HEK293T (cell line): Measurements from ENCODE around the gene CCDC149.

ENCODE experiments used
- CTCF ChIA-PET: fragments of 350-600 bp; formaldehyde crosslinking; extraction: SDS; loops from one replicate; lab custom pipeline; 2021; ENCODE audit warnings: antibody characterized with exemption, inconsistent platforms; lab: Yijun Ruan, JAX
- POLR2A ChIA-PET: fragments of 350-600 bp; formaldehyde crosslinking; extraction: SDS; loops from one replicate; lab custom pipeline; 2020; ENCODE audit warnings: antibody characterized with exemption, inconsistent platforms; lab: Yijun Ruan, JAX
- DNase-seq: peaks from one replicate; pipeline ENCODE4 v3.0.0; 2012; ENCODE audit warnings: mixed read lengths; ENCODE audit errors: extremely low spot score
- ARNT ChIP-seq: fragments of 450-650 bp; IDR thresholded peaks from 2 replicates; pipeline ENCODE4 v1.6.1; 2017; ENCODE audit warnings: mild to moderate bottlenecking
- BHLHE40 ChIP-seq: fragments of 450-650 bp; IDR thresholded peaks from 2 replicates; pipeline ENCODE4 v1.6.1; 2016; ENCODE audit warnings: mild to moderate bottlenecking, moderate library complexity, borderline replicate concordance
- CTBP1 ChIP-seq: fragments of 450-650 bp; IDR thresholded peaks from 2 replicates; pipeline ENCODE4 v1.6.1; 2016; ENCODE audit warnings: borderline replicate concordance
- ELF4 ChIP-seq: fragments of 450-650 bp; IDR thresholded peaks from 2 replicates; pipeline ENCODE4 v1.6.1; 2017; ENCODE audit warnings: antibody characterized with exemption
- FOXA1 ChIP-seq: fragments of 450-650 bp; IDR thresholded peaks from 2 replicates; pipeline ENCODE4 v1.6.1; 2016; ENCODE audit warnings: mild to moderate bottlenecking
- FOXK2 ChIP-seq: fragments of 450-650 bp; IDR thresholded peaks from 2 replicates; pipeline ENCODE4 v1.6.1; 2016; ENCODE audit warnings: mild to moderate bottlenecking
- FOXM1 ChIP-seq: fragments of 450-650 bp; IDR thresholded peaks from 2 replicates; pipeline ENCODE4 v1.6.1; 2017; ENCODE audit warnings: mild to moderate bottlenecking, borderline replicate concordance
- HDGF ChIP-seq: fragments of 450-650 bp; IDR thresholded peaks from 2 replicates; pipeline ENCODE4 v1.6.1; 2017; ENCODE audit warnings: antibody characterized with exemption, borderline replicate concordance
- L3MBTL2 ChIP-seq: fragments of 450-650 bp; conservative IDR thresholded peaks from 2 replicates; pipeline ENCODE4 v1.6.1; 2016; ENCODE audit warnings: mild to moderate bottlenecking
- LEF1 ChIP-seq: fragments of 450-650 bp; IDR thresholded peaks from 2 replicates; pipeline ENCODE4 v1.6.1; 2017; ENCODE audit warnings: mild to moderate bottlenecking, borderline replicate concordance
- NFRKB ChIP-seq: fragments of 450-650 bp; IDR thresholded peaks from 2 replicates; pipeline ENCODE4 v1.6.1; 2016; ENCODE audit warnings: mild to moderate bottlenecking, moderate library complexity
- SP1 ChIP-seq: fragments of 450-650 bp; IDR thresholded peaks from 2 replicates; pipeline ENCODE4 v1.6.1; 2017
- SUZ12 ChIP-seq: fragments of 450-650 bp; IDR thresholded peaks from 2 replicates; pipeline ENCODE4 v1.6.1; 2016; ENCODE audit warnings: mild to moderate bottlenecking
- TARDBP ChIP-seq: fragments of 450-650 bp; IDR thresholded peaks from 2 replicates; pipeline ENCODE4 v1.6.1; 2016
- ZNF384 ChIP-seq: fragments of 450-650 bp; IDR thresholded peaks from 2 replicates; pipeline ENCODE4 v1.6.1; 2016
- TF ChIP-seq, protein P1 (sequence below): fragments of 450-650 bp; IDR thresholded peaks from 2 replicates; pipeline ENCODE4 v1.6.1; 2016

The CCDC149 gene

DNA sequence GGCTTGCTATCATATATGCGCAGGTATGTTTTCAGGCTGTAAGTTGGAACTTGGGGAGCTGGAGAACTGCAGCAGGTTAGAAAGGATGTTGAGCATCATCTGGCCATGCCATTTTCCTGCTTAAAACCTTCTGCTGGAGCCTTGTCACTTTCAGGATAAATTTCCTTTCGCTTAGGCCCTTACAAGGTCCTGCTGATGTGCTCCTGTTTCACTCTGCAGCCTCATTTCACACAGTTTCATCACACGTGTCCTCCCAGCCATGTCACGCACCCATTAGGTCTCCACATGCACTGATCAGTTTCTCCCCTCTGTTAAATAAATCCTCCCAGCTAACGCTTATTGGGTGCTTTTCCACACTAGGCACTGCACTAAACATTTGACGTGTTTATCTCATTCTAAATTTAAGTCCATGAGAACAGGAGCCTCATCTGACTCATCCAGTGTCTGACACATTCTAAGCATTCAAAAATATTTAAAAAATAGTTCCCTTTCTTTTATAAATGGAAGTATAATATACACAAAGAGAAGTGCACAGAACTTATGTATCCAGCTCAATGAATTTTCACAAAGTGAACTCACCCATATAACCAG, 102.9 kb downstream of the CCDC149 start:
- ChIA-PET CTCF (no interaction called here), POLR2A (no interaction called here)
- TF ChIP-seq ARNT = no peak
- TF ChIP-seq SP1 = no peak
- no peak for TF ChIP-seq FOXK2
- TF ChIP-seq FOXM1 = no peak
- no peak for TF ChIP-seq CTBP1
- DNase-seq = no peak

DNA sequence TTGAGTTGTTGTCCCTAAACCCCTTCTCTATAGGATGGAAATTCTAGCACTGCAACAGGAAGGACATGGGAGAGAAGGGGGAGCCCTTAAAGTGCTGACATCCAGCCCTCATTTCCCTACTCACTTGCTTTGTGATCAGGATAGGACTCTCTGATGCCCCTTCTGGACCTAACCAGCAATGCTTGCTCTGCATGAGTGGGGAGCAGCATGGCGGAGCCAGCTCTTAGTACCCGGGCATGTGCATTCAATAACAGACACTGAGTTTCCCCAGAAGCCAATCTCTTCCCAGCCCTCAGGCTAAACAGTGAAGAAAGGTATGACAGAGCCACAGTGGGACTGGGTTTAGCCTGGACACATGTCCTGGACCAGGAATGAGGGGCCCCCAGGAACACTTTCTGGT, 103.5 kb downstream of the CCDC149 start:
- DNase-seq = no peak
- CTCF ChIA-PET = no interaction called here
- POLR2A ChIA-PET = no interaction called here
- TF ChIP-seq FOXK2 (no peak), FOXM1 (no peak), CTBP1 (no peak), LEF1 (no peak)
- TF ChIP-seq, protein P1, sequence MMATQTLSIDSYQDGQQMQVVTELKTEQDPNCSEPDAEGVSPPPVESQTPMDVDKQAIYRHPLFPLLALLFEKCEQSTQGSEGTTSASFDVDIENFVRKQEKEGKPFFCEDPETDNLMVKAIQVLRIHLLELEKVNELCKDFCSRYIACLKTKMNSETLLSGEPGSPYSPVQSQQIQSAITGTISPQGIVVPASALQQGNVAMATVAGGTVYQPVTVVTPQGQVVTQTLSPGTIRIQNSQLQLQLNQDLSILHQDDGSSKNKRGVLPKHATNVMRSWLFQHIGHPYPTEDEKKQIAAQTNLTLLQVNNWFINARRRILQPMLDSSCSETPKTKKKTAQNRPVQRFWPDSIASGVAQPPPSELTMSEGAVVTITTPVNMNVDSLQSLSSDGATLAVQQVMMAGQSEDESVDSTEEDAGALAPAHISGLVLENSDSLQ = no peak

DNA sequence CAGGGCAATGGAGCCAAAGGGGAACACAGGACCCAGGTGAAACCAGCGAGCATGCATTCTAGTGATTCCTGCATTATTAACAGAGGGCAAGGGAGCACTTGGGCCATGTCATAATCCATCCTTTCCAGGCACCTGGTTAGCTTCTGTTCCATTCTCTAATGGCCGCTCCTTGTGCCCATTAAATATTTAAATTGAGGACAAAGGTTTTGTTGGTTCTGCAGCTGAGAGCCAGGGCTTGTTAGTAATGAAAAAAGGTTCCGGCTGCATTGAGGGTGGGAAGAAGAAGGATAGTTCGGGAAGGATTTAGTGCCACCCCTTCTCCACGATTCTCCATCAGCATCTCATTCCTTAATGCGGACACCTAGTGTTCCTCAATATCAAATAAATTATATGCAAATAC, 103.9 kb downstream of the CCDC149 start:
- ChIA-PET POLR2A (no interaction called here), CTCF (no interaction called here)
- DNase-seq = no peak
- TF ChIP-seq FOXK2 (no peak), ELF4 (no peak), HDGF (no peak), SUZ12 (no peak), ZNF384 (no peak), SP1 (no peak), FOXM1 (no peak), L3MBTL2 (no peak), NFRKB (no peak), FOXA1 (no peak), TARDBP (no peak)
- TF ChIP-seq, protein P1 = no peak

DNA sequence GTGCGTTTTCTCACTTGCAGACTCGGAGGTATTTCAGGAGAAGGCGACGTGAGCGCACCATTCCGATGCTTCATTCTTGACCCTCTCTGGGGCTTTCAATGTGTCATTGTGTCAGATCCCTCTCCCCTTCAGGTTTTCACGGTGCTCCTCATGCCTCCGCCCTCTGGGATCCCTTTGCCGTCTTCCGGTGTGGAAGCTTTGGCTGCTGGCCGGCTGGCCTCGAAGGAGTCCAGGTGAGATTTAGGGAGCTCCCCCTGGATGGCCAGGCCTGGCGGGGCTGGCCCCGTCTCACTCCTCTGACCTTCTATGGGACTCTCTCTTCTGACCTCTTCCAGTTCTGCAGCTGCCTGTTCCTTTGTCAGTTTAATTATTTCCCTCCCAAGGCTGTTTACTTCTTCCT, 104.6 kb downstream of the CCDC149 start:
- ChIA-PET CTCF (no interaction called here), POLR2A (no interaction called here)
- DNase-seq = no peak
- TF ChIP-seq ARNT = no peak
- TF ChIP-seq SP1 = no peak
- no peak for TF ChIP-seq ELF4
- TF ChIP-seq NFRKB = no peak
- no peak for TF ChIP-seq BHLHE40
- no peak for TF ChIP-seq L3MBTL2
- no peak for TF ChIP-seq LEF1
- TF ChIP-seq ZNF384 = no peak
- no peak for TF ChIP-seq FOXK2
- TF ChIP-seq CTBP1 = no peak
- TF ChIP-seq HDGF = no peak

DNA sequence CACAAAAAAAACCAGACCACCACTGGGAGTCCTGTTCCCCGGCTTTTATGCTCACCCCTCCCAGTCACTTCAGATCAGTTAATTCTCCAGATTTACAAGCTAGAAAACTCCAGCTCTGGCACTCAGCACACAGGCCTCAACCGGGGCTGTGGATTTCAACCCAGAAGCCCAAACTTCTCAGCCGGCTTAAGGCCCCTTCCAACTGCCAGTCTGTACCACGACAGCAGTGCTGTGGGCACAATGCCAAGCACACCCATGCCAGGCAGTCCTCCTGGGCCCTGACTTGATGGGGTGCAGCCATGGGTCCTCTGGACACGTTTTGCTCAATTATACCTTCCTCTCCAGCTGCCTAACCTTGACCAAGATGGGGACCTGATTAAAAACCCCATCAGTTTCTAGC, 105.2 kb downstream of the CCDC149 start:
- ChIA-PET POLR2A (no interaction called here), CTCF (no interaction called here)
- TF ChIP-seq L3MBTL2 (no peak), BHLHE40 (no peak), HDGF (no peak), CTBP1 (no peak), FOXK2 (no peak), LEF1 (no peak), ELF4 (no peak), ARNT (no peak), SUZ12 (no peak), FOXM1 (no peak), SP1 (no peak)
- TF ChIP-seq, protein P1 = no peak
- DNase-seq = no peak

DNA sequence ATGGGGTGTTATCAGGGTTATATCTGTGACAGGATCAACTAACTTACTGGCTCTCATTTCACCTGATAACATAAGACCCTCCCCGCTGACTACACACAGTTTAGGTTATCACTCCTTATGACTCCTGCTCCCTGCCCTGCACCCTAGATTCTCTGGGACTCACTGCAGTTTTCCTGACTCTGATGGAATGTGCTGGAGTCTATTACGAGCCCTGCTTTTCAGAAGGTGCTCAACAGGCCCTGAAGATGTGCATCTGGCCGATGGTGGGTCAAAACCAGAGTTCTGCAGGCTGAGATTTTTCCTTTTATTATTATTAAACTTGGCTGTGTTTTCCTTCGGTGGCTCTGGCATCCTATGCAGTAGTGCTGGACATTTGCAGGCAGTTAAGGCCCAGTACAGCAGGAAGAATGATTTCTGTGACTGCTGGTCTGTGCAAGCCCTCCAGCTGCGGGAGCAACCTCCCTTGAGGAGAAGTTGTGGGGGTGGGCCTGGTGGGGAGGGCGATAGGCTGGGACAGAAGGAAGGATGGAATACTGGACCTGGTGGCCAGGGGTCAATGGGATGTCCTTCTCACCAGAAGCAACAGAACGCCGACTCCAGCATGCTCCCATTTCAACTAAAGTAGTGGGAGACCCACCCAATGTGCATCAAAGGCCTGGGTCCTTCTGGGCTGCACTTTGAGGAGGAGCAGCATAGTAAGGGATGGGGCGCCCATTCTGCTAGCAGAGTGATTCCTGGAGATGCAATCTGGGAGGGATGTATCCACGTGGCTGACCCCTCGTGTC, 106.4 kb downstream of the CCDC149 start:
- CTCF ChIA-PET = no interaction called here

More for the DNA sequence above, 106.4 kb downstream of the CCDC149 start:
- DNase-seq = no peak
- POLR2A ChIA-PET = no interaction called here
- TF ChIP-seq FOXA1 (no peak), ARNT (no peak)
- TF ChIP-seq, protein P1 = no peak
